Skeletal muscle cell (primary cell): ENCODE results near the gene CLEC16A.

Source experiments
- DNase-seq: peaks from one replicate; pipeline ENCODE4 v3.0.0-alpha.2; 2010; ENCODE audit warnings: low read depth
- H3K4me3 ChIP-seq: 2 replicates; pipeline ENCODE4 v1.5.1; 2011; ENCODE audit warnings: low read depth, mild to moderate bottlenecking, control low read depth, low read length, moderate library complexity

CLEC16A gene

DNA sequence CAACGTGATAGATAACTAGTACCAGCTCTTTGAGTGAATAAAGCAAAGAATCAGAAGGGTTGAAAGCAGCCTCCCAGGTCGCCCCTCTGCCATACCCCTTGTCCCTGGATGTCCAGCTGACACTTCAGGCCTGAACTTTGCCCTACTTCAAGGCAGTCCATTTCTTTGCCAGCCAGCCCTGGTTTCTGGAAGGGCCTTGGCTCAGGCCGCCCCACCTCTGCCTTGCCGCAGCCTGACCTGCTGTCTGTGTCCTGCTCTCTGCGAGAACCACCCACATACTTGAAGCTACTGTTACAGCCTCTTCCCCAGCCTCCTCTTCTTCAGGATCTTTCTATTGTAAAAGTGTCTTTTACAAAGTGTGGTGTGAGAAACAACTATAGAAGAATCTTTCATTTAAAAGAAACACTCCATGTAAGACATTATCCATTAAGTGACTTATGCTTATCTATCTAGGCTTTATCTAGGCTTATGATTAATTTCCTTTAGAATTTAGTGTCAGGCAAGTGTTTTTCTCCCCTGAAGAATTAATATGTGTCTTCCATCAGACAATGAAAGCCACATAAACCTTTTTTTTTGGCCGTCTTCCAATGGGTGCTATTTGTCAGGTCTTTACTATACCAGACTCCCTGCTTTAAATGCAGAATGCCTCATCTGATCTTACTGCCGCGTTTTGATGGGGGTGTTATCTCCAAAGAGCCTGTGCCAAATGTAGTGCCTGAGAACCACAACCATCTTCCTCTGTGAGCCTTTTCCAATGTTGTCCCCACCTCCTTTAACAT, 177.7 kb downstream of the CLEC16A start:
- DNase-seq, result no peak
- no peak overlapping the region for H3K4me3 ChIP-seq

DNA sequence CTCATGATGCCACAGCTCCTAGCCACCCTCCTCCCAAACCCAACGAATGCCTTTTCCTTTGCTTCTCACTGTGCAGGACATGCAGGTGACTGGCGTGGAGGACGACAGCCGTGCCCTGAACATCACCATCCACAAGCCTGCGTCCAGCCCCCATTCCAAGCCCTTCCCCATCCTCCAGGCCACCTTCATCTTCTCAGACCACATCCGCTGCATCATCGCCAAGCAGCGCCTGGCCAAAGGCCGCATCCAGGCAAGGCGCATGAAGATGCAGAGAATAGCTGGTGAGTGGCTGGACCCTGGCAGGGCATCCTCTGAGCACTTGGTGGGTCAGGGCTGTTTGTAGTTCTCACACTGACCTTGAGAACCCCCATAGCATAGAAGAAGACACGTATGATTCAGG, 179.3 kb downstream of the CLEC16A start:
- H3K4me3 ChIP-seq, result no peak overlapping the region
- no peak for DNase-seq

DNA sequence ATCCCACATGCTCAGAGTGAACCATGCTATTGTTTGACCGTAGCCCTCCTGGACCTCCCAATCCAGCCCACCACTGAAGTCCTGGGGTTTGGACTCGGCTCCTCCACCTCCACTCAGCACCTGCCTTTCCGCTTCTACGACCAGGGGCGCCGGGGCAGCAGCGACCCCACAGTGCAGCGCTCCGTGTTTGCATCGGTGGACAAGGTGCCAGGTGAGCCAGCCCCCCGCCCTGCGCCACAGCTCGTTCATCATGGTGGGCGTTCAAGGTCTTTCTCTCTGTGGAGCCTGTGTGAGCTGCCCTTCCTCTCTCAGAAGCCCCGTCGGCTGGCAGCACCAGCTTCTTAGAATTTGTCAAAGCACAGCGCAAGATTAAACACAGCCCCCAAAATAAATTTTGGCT, 181.6 kb downstream of the CLEC16A start:
- DNase-seq, result no peak

DNA sequence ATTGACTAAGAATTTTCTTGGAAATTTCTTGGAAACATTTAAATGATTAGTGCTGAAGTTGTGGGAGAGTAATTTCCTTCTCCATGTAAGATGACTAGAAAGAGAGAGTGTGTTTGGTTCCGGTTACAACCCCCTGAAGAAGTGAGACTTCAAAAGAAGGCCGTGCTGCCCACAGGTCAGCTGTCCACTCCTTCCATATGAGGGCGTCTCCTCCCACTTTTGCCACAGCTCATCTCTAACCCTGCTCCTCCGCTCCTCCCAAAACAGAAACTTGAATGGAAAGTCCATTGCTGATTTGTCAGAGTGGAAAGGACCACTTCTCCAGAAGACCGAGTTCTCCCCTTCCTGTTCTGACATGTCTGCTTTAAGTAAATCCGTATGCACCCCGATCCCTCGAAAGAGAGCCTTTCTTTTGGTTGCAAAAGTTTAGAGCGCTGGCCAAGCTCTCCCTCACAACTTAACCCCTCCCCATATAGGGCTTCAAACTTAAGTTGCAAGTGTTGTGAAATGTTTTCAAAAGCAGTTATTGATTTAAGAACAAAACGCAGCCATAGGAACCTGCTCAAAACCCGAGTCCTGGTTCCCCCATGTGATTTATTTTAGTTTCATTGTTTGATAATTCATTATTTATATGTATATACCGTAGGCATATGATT, 182.2 kb downstream of the CLEC16A start:
- no peak for DNase-seq
- no peak overlapping the region for H3K4me3 ChIP-seq

More for the DNA sequence above, 181.6 kb downstream of the CLEC16A start:
- no peak overlapping the region for H3K4me3 ChIP-seq

DNA sequence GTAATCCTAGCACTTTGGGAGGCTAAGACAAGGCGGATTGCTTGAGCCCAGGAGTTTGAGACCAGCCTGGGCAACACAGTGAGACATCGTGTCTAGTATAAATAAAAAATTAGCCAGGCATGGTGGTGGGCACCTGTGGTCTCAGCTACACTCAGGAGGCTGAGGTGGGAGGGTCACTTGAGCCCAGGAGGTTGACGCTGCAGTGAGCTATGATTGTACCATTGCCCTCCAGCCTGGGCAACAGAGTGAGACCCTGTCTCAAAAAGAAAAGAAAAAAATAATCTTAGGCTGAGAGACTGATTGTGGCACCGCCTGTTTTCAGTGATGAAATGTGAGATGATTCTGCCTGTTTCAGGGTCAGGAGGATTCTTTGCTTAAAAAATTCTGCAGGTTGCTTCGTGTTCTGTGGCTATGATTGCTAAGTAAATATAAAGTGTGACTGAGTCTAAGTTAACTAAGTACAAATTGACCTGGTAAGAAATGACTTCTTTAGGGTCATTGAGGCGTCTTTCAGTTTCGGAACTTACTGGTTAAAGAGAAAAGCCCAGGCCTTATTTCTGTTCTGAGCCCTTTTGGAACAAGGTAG, 183.3 kb downstream of the CLEC16A start:
- no peak overlapping the region for H3K4me3 ChIP-seq
- no peak for DNase-seq

DNA sequence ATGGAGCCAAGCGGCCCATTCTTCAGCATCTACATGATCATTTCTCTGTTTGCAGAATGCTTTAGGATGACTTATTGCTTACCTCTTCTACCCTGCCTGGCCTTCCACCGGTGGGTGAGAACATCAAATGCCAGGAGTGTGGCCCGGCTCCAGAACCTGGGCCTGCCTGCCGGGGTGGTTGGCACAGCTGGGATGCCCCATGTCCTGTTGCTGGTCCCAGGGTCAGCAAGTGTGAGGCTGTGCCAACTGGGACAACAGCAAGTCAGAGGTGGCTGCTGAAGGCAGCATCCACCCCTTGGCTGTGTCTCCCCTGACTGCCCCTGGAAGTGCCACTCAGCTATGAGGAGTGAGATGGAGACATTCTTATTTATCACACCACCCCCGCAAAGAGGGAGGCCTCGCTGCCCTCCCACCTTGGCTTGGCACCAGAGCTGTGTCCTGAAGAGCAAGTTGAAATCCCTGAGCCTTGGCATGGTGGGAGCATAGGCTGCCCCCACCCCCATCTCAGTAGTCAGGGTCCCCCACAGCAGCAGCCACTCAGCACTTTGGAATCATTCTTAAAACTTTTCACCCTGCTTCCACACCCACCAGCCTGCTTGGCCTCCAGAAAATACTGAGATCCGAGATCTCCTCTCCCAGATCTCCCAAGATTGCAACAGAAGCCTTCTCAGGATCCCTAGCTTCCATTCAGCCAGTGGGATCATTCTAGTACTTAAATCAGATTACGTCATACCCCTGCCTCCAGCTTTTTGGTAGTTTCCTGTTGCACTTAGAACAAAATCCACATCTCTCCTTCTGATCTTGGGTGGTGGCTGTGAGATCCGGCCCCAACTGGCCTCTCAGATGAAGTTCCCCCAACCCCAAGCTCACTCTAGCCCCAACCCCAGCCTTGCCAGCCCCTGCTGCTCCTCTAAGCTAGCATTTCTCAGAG, 184.1 kb downstream of the CLEC16A start:
- H3K4me3 ChIP-seq, result no peak overlapping the region
- no peak for DNase-seq

DNA sequence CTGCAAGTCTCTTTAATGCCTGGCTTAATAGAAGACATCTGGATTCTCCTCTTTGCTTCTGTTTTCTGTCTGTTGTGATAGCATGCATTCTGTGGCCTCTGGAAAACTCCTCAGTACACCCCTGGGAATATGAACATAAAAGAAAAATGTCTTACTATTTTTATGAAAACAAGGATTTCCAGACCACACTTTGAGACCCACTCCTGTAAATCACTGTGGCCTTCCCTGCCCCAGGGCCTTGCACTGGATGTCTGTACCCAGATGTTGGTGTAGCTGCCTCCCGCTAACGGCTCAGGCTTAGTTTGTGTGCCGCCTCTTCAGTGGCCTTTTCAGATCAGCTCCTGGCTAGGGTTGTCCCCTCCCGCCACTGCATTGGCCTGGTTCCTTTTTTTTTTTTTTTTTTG, 185.0 kb downstream of the CLEC16A start:
- no peak for DNase-seq
- no peak overlapping the region for H3K4me3 ChIP-seq

DNA sequence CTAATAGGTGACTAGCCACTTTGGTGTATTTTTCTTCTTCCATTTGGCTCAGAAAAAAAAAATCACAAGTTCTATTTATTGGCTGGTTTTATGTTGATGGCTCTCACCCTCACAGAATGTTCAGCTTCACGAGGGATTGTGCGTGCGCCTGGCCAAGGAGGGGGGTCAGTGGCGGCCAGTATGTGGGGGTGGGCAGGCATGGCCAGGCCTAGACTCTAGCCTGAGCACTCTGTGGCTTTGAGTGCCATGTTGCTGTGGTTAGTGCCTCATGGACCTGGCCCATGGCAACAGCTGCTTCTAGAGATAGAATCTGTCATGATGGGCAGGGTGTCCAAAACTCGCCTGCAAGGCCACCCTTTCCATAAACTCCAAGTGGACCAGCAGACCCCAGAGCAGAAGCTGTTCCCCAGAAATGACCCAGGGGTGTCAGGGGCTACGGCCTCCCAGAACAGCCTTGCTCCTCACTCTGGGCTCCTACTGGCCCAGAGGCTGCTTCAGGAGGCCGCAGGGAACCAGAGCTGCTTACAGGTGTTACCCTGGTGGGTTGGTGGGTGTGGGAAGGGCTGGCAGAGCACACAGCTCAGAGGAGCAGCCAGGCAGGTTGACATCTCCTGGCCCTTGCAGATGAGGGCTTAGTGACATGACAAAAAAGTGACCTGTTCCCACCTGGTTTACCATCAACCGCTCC, 186.8 kb downstream of the CLEC16A start:
- no peak overlapping the region for H3K4me3 ChIP-seq
- DNase-seq, result no peak

DNA sequence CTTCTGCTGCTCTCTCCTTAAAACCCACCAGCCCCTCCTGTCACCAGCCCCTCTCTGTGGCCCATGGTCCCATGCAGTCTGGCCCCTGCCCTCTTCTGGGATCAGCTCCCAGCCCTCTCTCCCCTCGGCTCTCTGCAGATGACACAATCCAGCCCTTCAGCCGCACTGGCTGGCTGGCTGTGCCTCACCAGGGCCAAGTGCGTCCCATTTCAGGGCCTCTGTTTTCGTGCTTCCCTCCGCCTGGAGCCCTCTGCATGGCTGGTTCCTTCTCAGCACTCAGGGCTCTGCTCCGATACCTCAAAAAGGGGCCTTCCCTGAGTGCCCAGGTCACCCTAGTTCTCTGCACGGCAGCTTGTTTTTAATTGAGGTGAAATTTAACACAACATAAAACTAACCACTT, 187.3 kb downstream of the CLEC16A start:
- no peak overlapping the region for H3K4me3 ChIP-seq
- no peak for DNase-seq

DNA sequence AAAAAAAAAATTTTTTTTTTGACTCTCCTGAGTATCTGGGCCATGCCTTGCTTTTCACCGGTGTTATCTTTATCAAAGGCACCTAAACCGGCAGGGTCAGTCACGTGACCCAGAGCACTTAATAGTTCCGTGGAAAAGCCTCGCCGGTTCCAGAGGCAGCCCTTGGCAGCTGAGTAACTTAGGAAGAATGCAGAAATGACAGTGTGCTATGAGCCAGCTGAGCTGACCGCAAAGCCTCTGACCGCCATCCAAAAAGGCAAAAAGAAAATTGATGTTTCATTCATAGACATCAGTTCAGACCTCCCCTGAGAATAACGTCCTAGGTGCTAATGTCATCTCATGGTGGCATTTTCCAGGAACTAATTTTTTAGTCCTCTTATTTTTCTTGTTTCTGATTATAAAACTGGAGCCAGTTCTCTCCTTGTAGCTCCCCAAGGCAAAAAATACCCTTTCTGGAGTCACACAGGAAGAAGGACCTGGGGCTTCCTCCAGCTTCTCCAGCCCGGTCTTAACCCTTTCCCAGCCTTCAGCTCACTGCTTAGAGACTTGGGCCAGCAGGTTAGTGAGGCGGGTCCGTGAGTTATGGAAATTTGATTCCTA, 189.1 kb downstream of the CLEC16A start:
- DNase-seq, result peak; percentile 80
- H3K4me3 ChIP-seq, result no peak overlapping the region

DNA sequence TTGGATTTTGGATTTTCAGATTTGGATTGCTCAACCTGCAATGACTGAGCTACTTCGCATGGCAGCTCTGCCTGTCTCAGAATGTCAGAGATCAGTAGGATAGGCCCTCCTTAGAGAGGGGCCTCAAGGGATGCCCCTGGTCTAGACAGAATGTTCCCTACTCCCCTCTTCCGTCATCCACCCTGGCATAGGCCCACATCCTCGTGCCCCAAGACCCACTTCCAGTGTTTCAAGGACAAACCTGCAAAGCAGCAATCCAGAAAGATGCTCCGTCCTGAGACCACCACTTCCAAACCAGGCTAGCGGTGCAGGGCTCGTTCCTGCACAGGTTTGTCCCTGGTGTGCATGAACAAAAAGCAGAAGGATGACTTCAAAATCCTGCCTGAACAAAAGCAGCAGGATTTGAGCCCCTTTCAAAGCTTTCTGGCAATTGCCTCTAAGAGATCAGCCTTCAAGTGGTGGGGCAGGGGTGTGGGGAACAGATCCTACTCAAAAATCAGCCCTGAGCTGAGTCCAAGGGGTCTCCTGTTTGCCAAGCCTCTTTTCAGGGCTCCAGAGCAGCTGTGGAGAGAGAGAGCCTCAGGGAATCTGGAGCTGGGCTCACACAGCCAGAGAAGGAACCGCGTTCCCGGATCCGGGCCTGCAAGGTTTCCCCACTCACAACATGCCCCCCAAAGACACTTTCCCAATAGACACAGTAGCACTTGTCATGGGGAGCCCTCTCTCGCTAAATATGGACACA, 190.5 kb downstream of the CLEC16A start:
- DNase-seq, result no peak
- H3K4me3 ChIP-seq, result no peak overlapping the region

DNA sequence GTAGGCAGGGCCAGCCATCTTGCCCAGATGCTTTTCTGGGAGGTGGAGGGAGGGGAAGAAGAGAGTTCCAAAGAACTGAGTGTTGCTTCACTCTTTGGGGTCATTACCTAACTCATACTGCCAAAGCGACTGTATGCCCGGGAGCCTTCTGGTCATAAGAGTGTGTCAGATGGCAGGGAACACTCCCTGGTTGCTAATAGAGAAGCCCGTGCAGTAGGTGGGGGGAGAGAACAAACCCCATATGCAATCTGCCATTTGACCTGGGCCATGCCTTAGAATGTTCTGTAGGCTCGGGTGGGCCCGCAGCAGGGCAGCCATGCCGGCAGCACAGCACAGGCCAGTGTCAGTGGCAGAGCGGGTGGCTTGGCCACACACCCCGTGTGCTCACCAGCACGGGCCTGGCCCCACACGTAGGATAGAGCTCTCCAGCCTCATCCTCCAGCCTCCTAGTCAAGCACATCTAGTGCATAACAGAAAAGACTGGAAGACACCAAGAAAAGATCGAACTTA, 191.2 kb downstream of the CLEC16A start:
- H3K4me3 ChIP-seq, result no peak overlapping the region
- DNase-seq, result no peak

DNA sequence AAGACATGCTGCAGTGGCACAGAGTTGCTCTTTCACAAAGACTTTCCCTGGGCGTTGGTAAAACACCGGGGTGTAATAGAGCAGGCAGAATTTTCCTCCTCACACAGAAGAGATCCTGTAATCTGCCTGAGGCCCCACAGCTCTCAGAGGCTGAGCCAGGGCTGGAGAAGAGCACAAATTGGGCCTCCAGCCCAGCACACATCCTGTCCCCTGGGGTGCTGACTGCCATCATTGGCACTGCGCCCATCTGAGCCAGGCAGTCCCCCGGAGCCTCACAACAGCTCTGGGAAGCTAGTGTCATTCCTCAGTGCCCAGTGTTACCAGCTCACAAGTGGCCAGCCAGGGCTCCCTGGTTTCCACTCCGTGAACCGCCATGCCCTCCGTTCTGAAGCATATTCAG, 192.2 kb downstream of the CLEC16A start:
- H3K4me3 ChIP-seq, result no peak overlapping the region
- no peak for DNase-seq

DNA sequence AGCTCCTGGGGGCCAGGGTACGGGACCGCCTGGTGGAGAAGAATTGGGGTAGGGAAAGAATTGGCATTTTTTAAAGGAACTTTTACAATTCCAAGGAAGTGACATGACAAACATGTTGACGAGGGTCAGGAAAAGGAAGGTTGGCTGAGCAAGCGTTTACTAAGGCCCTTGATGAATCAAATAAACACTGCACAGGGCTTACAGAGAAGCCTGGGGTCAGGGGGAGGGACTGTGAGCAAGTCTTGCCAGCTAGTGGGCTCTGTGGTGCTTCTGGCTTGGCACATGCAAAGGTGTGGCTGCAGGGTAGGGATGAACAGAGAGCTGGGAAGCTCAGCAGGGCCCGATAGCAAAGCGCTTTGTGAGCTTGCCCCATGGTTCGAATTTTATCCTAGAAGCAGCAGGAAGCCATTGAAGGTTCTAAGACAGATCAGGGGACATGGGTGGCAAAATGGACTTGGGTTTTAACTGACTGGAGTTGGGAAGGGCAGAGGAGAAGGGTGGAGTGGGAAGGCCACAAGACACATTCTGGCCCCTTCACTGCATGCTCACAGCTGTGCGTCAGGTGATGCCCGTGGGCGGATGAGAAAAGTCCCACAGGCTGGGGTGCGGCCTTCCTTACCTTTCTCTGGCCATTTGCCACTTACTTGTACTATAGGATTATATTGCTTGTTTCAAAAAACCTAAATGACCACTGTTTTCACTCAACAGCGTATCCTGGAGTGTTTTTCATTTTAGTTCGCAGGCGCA, 193.8 kb downstream of the CLEC16A start:
- DNase-seq, result no peak

DNA sequence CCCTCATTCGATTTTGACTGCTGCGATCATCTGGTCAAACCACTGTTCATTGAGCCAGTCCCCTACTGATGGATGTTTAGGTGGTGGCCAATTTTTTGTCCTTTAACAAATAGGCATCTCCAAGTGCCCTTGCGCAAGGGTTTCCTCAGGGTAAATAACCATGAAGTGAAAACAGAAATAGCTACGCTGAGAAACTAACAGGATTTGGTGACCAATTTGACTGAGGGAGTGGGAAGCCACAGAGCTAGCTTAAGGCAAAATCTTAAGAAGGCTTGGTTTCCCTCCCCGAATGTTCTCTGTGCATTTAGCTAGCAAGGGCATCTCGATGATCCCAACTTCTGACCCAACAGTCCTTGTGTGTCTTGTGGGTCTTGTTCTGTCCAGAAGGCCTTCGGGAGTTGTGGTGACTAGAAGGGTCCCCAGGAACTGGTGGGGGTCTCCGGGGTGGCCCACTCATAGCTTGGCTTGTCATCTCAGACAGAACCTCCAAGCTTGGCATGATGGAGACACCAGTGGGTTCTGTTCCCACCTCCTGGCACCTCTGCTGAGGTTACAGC, 194.5 kb downstream of the CLEC16A start:
- DNase-seq, result no peak
- H3K4me3 ChIP-seq, result no peak overlapping the region

More for the DNA sequence above, 193.8 kb downstream of the CLEC16A start:
- H3K4me3 ChIP-seq, result no peak overlapping the region

DNA sequence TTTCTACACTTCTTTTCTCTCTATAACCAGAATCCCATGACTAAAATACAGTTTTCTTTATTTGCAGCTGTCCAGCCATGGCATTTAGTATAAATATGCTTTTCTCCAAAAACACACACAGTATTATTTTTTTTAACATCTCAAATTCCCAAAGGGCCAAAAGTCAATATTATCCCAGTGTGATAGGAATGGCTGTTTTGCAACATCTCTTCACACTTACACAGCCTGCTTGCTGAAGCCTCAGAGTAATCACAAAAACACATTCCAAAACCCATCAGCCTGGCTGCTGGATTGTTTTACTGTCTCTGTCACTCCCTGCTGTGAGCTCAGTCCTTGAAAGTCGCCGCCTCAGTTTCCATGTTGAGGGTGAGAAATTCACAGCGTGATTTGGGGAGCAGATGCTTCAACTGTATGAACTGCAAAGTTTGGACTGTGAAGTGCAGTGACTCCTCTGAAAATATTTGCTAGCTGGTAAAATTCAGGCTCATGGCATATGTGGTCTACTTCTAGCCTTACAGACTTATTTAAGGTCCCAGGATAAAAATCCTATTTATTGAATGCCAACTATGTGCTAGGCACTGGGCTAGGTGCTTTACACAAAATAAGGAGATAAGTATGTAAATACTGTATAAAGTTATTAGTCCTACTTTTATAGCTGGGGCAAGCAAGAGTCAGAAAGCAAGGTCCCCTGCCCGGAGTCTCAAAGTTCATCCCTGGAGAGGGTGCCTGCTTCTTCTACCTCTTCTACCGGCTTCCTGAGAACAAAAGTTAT, 195.1 kb downstream of the CLEC16A start:
- H3K4me3 ChIP-seq, result no peak overlapping the region
- peak; percentile 76 for DNase-seq

DNA sequence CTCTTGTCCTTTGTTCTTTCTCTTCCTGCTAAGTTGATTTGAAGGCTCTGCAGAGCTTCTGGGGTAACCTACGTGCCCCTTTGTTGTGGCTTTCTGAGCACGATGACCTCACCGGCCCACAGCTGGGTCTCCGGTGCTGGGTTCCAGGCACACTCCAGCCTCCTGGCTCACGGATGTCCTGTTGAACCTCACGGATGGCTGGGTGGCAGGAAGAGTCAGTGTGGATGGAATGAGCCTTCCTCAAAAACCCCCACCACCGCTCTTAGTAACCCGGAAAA, 195.7 kb downstream of the CLEC16A start:
- no peak for DNase-seq

More for the DNA sequence above, 195.7 kb downstream of the CLEC16A start:
- H3K4me3 ChIP-seq, result no peak overlapping the region
